ENCODE data around the gene GPR183.

GPR183 gene

GRCh38 chr13:99341969-99342722 is 34.9 kb upstream of the GPR183 start:
- no peak for TF ChIP-seq ZBTB7A (IDR thresholded peaks at IDR 0.05; ENCODE audit: low read depth)
- TF ChIP-seq NFIC (IDR thresholded peaks at IDR 0.05), result no peak
- no peak for TF ChIP-seq MAX (IDR thresholded peaks at IDR 0.05)
- TF ChIP-seq USF1 (IDR thresholded peaks at IDR 0.05), result no peak
- no peak for TF ChIP-seq CEBPB (IDR thresholded peaks at IDR 0.05)
- TF ChIP-seq YY1 (IDR thresholded peaks at IDR 0.05; ENCODE audit: low read depth), result no peak
- no peak for TF ChIP-seq TCF12 (IDR thresholded peaks at IDR 0.05; ENCODE audit: low read depth)
- no peak for TF ChIP-seq FOXM1 (IDR thresholded peaks at IDR 0.05; ENCODE audit: borderline replicate concordance, low read depth)
- TF ChIP-seq RAD21 (IDR thresholded peaks at IDR 0.05; ENCODE audit: low read depth), result no peak
- no peak for TF ChIP-seq REST (IDR thresholded peaks at IDR 0.05; ENCODE audit: low read depth)
- TF ChIP-seq CREB1 (IDR thresholded peaks at IDR 0.05; ENCODE audit: low read depth), result no peak
- TF ChIP-seq EGR1 (IDR thresholded peaks at IDR 0.05), result no peak
- TF ChIP-seq TEAD4 (IDR thresholded peaks at IDR 0.05), result no peak
- no peak for TF ChIP-seq TAF1 (IDR thresholded peaks at IDR 0.05; ENCODE audit: low read depth)
- TF ChIP-seq EP300 (IDR thresholded peaks at IDR 0.05; ENCODE audit: borderline replicate concordance), result no peak

- no peak for TF ChIP-seq EGR1 (IDR thresholded peaks at IDR 0.05)
- TF ChIP-seq USF1 (IDR thresholded peaks at IDR 0.05), result no peak
- TF ChIP-seq CEBPB (IDR thresholded peaks at IDR 0.05), result no peak
- TF ChIP-seq TEAD4 (IDR thresholded peaks at IDR 0.05), result no peak
- no peak for TF ChIP-seq REST (IDR thresholded peaks at IDR 0.05; ENCODE audit: low read depth)
- no peak for TF ChIP-seq MAX (IDR thresholded peaks at IDR 0.05)
- no peak for TF ChIP-seq CREB1 (IDR thresholded peaks at IDR 0.05; ENCODE audit: low read depth)
- no peak for TF ChIP-seq ZBTB7A (IDR thresholded peaks at IDR 0.05; ENCODE audit: low read depth)
- no peak for TF ChIP-seq TAF1 (IDR thresholded peaks at IDR 0.05; ENCODE audit: low read depth)
- TF ChIP-seq RAD21 (IDR thresholded peaks at IDR 0.05; ENCODE audit: low read depth), result no peak
- TF ChIP-seq FOXM1 (IDR thresholded peaks at IDR 0.05; ENCODE audit: borderline replicate concordance, low read depth), result no peak
- no peak for TF ChIP-seq NFIC (IDR thresholded peaks at IDR 0.05)
Measured at GRCh38 chr13:99340638-99341037, 33.4 kb upstream of the GPR183 start.

- TF ChIP-seq TEAD4 (IDR thresholded peaks at IDR 0.05) (no peak), REST (IDR thresholded peaks at IDR 0.05; ENCODE audit: low read depth) (no peak), FOXM1 (IDR thresholded peaks at IDR 0.05; ENCODE audit: borderline replicate concordance, low read depth) (no peak), EP300 (IDR thresholded peaks at IDR 0.05; ENCODE audit: borderline replicate concordance) (no peak), NFIC (IDR thresholded peaks at IDR 0.05) (no peak), ZBTB7A (IDR thresholded peaks at IDR 0.05; ENCODE audit: low read depth) (no peak), EGR1 (IDR thresholded peaks at IDR 0.05) (no peak), MAX (IDR thresholded peaks at IDR 0.05) (no peak), CEBPB (IDR thresholded peaks at IDR 0.05) (no peak), CREB1 (IDR thresholded peaks at IDR 0.05; ENCODE audit: low read depth) (no peak), YY1 (IDR thresholded peaks at IDR 0.05; ENCODE audit: low read depth) (no peak)
Measured at GRCh38 chr13:99339736-99340397, 32.7 kb upstream of the GPR183 start.

All from Ishikawa (cell line).